ENCODE results near the gene KDM5B.
A peak's percentile ranks its signal among the peaks of the same experiment; 100 is the strongest.
"Not testable (repeated sequence)": the region's sequence is repeated elsewhere in the genome, so short reads cannot be mapped to it uniquely, and the experiment has no call there.

The KDM5B gene

DNA sequence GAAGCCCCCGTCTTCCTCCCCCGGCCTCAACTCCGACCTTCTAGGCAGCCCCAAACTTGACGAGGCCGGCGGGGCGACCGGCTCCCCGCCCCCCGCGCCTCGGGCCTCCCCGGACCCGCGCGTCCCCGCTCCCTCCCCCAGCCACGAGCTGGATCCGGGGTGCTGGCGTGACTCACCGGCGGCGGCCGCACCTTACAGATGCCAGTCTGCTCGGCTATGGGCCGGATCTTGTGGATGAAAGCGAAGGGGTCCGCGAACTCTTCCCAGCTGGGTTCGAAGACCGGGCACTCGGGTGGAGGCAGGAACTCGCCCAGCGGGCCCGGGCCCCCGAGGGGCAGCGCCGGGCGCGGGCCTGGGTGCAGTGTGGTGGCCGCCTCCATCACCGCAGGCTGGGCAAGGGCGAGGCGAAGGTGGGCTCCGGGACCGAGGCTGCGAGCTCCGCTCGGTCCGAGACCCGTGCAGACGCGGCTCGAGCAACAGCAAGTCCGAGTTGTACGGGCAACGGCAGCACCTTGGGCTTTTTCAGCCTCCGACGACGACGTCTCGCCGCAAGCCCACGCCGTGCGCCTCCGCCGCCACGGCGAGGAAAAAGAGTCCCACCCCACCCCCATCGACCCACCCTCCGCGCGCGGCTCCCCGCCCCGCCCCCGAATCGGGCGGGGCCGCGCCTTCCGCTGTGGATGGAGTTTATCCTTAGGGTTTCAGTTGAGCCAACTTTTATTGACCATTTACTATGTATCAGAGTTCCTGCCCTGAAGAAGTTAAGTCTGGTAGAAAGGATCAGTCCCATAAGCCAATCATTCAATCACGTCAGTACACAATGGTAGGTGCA, at the start of gene KDM5B:
Gene KDM5B, minus strand, starts transcription at position 496 of the 832 bp plus-strand sequence. Its CDS starts 116 bp downstream, at position 380.
- DNase-seq, result peak in 1 of 2 experiments; percentile 50

DNA sequence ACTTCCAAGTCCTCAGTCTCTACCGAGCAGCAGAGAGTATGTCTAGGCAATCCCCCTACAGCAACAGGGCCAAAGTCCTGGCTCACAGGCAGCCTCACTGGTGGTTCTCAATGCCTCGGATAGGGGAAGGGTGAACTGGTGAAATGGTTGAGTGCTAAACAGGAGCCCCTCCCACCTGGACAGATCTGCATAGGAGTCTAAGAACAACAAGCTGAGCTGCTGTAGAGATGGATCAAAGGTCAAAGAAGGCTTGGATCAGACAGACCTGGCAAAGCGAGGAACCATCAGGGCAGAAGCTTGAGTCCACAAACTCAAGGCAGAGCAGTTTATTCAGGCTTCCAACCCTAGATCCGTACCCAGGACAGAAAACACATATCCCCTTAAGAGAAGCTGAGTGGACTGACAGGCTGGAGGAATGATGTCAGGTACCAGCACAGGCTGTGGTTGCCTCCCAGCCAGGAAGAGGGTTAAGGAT, 49.0 kb upstream of the KDM5B start:
- DNase-seq, result no peak

DNA sequence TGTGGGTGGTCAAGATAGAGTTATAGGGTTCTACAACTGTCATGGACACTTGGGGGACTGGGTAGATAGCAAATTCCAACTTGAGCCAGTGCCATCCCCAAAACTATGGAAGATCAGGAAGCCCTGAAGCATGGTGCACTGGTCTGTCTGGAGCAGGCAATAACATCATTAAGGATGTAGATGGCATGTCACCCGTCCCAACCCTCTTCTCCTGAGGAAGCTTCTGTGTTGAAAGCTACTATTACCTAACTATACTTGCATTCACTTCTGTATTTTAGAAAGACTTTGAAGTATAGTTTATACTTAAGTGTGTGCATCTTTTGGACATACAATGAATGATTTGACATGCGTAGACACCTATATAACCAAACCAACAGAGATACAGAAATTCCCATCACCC, 47.8 kb upstream of the KDM5B start:
- DNase-seq, result no peak

DNA sequence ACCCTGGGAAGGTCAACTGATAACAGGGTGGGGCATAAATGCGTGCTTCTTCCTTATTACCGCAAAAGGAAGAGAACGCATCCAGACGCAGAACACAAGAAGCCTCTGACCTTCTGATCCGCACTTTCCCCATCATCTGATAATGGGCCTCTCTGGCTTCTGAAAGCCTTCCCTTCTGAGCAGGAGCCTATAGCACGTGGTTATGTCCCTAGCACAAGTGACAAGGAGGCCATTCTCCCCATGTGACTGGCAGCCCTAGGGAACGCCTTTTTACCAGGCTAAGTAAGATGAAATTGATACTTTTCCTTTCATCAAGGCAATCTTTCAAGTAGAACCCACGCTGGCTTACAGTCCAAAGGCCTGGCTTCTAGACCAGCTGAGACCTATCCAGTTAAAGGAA, 46.6 kb upstream of the KDM5B start:
- DNase-seq, result no peak

DNA sequence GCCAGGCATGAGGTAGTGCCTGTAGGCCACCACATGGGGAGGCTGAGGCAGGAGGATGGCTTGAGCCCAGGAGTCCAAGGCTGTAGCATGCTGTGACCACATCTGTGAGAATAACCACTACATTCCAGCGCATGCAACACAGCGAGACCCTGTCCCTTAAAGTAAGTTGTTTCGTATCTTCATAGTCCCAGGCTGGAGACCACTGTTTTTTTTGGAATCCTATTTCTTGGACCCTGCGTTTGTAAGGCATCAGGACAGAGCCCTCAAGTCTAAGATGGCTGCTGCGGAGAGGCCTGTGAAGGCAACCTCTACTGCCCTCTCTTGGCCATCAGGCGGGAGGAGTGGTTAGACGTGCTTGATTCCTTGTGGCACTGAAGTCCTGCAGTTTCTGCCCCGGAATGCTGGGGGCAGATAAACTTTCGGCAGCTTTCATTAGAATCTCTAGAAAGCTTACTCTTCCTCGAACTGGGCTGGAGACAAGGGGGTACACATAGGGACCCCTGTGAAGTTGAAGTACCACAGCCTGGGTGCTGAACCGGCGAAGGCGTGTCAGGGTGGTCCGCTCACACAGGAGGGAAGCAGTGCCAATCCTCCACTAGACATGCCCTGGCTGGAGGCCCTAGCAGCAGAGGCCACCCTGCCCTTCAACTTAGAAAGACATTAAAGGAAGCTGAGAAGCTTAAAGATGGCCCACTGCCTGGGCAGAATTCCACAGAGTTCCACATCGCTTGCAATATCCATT, 44.1 kb upstream of the KDM5B start:
- peak; percentile 15 to 38 for DNase-seq

DNA sequence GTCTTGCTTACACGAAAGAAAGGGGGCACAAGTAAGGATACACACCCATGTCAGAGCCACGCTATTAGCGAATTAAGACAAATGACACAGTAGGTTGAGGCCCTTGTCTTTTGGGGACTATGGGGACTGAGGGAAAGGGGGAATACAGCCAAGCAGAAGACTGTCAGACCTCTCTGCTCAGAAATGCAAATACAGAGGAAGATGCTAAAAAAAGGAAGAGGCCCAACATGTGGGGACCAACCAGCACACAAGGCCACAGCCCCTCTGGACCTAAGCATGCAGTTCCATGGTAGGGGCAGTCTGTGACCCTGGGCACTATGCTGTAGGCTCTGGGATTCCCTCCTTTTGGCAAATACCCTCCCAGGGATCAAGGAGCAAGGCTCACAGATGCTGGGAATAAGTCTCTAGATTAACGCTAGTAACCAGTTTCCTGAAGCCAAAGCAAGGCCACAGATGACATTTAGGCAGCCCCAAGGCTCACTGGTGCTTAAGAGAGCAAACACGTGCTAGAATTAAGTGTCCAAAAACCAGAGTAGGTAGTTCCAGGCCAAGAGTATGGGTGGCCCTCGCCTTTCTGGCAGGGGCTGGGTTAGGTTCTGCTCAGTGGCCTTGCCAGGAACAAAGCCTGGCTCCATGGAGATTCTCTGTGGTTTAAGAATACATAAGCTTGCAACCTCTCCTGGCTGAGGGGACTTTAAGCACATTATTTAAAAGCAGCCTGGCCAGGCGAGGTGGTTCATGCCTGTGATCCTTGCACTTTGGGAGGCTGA, 42.6 kb upstream of the KDM5B start:
- DNase-seq, result no peak

DNA sequence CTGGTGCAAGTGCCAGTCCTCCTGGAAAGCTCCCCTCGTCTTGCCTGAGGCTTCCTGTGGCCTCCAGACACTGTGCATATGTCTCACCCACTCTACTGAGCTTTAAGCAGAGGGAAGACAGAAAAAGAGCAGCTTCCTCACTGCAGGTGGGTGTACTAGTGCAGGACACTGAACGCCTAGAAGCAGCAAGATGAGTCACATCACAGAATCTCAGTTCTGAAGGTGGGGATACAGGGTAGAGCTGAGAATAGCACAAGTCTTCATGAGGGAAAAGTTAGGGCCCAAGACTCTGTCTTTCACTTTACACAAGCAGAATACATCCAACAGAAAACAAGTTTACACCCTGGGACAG, 39.9 kb upstream of the KDM5B start:
- no peak for DNase-seq

DNA sequence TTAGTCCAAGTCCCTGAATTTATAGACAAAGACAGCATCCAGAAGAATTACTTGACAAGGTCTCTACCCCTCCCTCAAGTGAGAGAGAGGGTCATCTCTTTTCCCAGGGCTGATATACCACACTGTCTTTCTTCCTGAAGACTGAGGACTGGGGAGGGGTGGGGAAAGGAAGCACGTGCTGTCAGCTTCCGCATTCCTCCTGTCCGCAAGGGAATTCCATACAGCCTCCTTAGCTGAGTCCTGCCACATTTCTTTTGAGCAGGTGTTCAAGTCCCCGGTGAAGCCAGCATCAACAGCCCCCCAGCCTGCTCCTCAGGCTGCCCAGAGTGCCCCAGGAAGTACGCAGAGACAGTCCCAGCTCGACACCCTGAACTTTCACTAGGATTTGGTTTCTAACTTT, 36.7 kb upstream of the KDM5B start:
- no peak for DNase-seq

DNA sequence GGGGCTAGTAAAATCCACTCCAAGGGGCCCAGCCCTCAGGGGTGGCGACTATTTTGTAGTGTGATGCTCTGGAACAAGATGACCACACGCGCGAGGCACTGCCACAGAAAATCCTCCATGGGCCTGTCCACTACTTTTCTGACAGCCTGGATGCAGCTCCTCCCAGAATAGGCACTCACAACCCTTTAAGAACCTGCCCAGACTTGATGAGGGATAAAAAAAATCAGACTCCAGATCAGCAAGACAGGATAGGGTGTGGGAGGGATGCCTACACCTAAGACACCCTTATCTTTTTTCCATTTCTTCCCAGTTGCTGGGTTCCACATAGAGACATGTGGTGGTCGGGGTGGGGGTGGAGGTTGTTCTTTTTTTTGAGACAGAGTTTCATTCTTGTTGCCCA, 36.0 kb upstream of the KDM5B start:
- no peak for DNase-seq

DNA sequence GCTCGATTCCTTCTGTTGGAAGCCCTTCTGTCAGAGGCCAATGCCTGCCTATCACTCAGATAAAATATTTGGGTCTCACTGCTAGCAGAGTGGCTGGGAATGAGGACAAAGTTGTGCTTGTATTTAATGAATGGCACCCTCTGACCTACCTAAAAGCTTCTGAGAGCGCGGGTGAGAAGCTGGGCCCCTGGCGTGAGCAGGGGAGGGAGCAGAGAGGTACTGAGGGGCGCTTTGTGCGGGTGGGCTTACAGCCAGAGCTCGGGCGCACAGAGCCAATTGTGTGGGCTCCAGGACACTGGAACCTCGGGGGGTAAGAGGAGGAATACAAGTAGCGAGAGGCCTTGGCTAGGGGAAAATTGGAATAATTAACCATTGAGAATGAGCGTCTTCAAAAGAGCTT, 34.9 kb upstream of the KDM5B start:
- no peak for DNase-seq

DNA sequence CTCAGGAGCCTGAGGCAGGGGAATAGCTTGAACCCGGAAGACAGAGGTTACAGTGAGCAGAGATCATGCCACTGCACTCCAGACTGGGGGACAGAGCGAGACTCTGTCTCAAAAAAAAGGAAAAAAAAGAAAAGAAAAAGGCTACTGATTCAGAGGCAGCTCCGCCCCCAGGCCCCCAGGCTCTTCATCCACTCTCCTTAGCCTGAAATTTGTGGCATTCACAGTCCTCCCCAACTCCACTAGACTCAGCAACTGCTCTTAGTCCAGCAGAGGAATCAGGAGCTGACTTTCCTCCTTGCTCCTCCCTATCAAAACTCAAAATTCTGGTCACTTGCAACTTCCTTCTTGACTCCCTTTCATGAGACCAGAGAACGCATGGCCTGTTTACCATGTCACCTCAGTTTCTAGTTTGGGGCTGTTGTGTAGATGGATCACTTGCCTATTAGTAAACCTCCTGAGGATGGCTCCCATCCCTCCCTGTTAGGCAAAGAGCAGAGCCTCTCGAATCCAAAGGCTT, 29.6 kb upstream of the KDM5B start:
- DNase-seq, result no peak

DNA sequence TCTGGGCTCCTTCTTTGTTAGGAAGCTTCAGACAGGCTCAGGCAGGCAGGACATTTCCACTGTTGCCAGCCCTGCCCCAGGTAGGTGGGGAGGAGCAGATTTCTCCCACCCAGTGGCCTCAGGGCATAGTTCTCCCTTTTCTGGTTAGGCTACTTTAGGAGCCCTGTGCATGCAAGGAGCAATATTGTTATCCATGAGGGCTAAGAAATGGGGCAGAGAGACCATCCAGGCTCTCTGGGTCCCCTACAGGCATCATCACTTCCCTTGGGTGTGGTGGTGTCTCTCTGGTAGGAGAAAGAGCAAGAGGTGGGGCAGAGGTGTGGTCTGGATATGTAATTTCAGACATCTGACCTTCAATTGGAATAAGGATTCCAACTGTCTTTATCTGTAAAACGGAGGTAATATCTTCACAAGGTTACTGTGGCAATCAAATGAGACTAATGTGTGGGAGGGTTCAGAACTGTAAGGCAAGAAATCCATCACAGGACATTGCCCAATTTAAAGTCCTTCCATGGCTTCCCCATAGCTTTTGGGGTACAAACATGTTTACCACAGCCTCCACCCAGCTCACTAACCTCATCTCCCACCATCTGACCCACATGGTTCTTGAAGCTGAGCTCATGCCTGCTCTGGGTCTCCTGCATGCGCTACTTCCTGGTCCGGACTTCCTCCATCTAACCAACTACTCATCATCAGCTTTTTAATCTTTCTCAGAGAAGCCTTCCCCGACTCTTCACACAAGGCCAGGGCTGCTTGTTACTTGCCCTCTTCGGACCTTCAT, 28.6 kb upstream of the KDM5B start:
- DNase-seq, result no peak

DNA sequence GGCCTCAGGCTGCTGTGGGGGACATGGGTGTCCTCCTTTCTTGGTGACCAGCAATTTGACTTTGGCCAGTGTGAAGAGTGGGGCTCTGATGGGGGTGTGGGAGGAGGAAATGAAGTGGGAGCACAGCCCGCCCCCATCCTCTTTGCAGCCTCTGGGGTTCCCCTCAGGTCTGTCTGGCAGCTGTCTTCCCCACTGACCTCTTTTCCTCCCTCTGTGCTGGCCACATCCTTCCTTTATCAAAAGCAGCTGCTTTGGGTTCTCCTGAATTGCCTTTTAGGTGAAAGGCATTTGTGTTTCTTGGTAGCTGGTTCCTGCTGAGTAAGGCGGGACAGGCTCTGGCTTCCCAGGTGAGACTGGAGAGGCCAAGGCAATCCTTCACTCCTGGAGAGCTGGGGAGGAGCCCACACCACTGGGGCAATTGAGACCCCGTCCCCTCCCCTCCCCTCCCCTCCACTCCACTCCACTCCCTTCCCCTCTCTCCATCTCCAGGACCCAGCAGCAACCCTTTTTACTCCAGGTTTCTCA, 27.4 kb upstream of the KDM5B start:
- no peak for DNase-seq

DNA sequence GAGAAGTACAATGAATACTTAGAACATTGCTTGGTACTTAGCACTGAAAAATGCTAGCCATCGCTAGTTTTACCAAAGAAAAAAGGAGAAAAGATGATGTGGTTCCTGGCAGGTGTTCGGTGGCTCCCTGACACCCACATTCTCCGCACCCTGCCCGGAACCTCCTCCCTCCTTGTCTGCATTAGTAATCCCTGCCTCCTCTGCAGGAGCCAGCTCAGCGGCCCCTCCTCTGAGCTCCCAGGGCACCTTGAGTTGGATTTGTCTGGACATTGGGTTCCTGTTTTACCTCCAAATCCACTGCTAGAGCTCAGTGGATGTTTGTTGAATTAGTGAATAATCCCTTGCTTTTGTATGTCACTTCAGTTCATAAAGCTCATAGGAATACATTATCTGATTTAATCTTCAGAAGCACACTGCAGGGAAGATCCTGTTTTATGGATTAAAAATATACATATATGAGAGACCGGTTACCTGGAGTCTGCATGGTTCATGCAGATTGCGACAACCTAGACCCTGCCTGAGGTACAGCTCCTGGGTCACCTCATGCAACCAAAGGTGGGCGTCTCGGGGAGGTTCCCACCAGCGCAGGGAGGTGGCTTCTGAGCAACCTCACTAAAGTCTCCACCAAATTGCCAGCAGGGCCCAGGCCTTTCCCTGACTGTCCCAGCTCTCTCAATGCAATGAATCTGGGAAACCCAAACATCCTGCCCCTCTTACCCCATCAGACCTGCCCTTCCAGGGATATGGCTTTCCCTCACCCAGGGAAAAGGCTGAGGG, 26.7 kb upstream of the KDM5B start:
- DNase-seq, result no peak

DNA sequence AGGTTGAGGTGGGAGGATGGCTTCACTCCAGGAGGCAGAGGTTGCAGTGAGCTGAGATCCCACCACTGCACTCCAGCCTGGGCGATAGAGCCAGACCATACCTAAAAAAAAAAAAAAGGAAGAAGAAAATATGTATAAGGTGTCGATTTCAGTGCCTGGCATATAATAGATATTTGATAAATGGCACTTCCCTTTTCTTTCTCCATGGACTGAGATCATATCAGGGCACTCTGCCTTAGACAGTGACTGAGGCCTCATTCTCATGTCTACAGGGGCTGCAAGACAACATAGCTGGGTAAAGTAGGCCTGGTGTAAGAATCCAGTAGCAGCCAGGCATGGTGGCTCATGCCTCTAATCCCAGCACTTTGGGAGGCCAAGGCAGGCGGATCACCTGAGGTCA, 23.7 kb upstream of the KDM5B start:
- DNase-seq, result no peak

DNA sequence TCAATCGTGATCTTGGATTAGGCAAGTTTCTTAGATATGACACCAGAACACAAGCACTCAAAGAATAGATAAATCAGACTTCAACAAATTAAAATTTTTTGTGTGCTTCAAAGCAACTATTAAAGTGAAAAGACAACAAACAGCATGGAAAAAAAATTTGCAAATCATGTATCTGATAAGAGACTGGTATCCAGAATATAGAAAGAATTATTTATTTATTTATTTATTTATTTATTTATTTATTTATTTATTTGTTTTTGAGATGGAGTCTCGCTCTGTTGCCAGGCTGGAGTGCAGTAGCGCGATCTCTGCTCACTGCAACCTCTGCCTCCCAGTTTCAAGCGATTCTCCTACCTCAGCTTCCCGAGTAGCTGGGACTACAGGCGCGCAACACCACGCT, 21.0 kb upstream of the KDM5B start:
- DNase-seq, result not testable (repeated sequence)

DNA sequence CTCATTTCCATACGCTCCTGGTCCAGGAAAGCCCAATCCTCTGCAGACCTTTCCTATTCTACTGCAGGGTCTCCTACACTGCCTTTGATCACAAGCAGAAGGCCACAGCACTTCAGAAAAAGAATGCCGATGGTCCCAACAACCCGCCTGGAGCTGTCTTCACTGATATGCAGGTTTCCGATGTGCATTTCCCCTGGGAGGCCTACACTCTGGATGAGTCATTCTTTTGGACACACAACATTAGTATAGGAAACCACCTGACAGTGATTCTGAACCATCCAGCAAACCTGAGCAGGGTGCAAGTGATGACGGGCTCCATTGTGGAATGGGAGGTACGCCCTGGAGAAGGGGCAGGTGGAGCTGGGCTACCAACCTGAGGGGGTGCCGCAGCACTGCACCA, 17.5 kb upstream of the KDM5B start:
- DNase-seq, result no peak

DNA sequence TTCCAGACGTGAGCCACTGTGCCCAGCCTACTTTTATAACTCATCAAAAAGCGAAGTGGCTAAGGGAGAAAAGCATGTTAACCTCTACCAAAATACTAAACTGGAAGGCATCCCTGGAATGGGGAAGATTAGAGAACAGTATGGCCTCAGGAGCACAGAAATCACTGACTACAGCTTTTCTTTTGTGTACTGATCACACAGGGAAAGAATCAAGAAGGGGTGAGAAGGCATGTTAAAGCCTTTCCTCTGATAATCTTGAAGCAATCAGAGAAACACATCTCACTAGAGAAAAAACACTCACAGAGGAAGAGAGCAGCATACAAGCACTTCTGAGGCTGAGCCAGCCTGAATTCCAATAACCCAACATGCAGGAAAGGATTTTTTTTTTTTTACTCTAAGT, 13.2 kb upstream of the KDM5B start:
- DNase-seq, result no peak

DNA sequence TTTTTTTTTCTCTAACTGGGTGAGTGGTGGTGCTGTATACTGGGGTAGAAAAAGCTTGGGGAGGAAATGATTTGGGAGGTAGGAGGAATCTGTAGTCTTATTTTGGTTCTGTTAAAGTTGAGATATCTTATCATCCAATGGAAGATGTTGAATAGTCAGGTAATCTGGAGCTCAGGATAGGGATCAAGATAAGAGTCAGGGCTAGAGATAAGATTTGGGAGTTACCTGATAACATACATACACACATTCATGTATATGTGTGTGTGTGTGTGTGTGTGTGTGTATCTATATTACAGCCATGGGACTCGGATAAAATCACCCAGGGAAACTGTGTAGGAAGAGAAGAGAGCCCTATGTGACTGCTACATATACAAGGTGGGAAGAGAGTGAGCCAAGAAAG, 10.6 kb upstream of the KDM5B start:
- DNase-seq, result no peak

DNA sequence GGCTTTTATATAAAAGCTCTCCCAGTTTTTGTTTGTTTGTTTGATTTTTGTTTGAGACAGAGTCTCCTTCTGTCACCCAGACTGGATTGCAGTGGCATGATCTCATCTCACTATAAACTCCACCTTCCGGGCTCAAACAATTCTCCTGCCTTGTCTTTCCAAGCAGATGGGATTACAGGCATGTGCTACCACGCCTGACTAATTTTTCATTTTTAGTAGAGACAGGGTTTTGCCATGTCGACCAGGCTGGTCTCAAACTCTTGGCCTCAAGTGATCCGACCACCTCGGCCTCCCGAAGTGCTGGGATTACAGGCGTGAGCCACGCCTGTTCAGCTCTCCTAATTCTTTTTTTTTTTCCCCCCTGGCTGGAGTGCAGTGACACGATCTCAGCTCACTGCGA, 6.9 kb upstream of the KDM5B start:
- DNase-seq, result no peak
